ELR (cell line): ENCODE measurements around the gene RALGPS2.
A peak's percentile ranks its signal among the peaks of the same experiment; 100 is the strongest.

Experiments used
- DNase-seq: peaks from one replicate; pipeline ENCODE4 v3.0.0-alpha.2; 2015; ENCODE audit warnings: low read depth

The RALGPS2 gene

DNA sequence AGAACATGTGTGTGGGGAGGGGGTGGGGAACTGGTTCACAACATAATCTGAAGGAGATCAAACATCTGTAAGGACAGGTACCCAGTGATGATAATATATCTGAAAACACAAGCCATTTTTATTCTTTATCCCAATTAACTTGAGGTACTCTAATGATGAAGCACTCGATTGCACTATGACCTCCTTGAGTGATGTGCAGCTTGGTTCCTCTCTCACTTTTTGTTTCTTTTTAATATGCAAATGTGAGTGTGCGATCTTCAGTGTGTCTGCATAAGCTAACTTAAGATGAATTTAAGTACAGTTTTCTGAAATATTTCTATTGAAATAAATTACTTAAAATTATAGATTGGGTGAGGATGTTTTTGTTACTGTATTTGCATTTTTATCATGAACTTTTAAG lies 196.5 kb downstream of the RALGPS2 start:
- DNase-seq: no peak

DNA sequence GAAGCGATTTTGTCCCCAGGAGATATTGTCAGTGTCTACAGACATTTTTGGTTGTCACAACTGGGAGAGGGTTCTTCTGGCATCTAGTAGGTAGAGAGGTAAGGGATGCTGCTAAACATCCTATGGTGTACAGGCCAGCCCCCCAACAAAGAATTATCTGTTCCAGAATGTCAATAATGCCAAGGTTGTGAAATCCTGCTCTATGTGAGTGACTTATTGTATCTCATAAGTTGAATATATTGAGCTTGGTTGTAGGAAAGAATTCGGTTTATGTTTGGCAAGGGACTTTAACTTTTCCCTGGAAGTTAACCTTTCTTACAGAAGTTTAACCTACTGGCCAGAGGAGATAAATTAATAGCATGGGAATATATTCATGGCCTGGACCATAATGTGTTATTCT lies 198.5 kb downstream of the RALGPS2 start:
- no peak for DNase-seq

DNA sequence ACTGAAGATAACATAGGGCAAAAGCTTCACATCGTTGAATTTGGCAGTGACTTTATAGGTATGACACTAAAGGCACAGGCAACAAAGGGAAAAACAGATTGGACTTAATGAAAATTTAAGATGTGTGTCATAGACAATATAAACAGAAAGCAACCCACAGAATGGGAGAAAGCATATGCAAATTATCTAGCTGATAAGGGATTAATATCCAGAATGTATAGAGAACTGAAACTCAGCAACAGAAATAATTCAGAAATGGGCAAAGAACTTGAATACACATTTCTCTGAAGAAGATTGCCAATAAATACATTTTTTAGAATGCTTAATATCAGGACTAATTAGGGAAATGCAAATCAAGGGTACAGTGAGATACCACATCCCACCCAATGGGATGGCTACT lies 201.0 kb downstream of the RALGPS2 start:
- DNase-seq: no peak

DNA sequence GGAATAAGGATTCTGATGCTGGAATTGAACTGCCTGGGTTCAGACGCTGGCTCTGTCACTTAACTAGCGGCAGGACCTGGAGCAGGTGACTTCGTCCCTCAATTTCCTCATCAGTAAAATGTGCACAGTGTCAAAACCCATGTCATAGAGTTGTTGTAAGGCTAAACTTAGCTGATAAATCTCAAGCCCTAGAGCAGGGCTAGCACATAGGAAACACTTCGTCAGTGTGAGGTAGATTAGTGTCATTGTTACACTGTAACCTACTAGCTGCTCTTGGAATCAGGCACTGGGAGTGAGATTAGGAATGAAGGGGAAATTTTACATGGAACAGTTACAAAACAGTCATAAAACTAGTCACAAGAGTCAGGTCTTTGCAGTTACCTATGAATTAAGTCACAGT lies 202.0 kb downstream of the RALGPS2 start:
- DNase-seq: no peak

DNA sequence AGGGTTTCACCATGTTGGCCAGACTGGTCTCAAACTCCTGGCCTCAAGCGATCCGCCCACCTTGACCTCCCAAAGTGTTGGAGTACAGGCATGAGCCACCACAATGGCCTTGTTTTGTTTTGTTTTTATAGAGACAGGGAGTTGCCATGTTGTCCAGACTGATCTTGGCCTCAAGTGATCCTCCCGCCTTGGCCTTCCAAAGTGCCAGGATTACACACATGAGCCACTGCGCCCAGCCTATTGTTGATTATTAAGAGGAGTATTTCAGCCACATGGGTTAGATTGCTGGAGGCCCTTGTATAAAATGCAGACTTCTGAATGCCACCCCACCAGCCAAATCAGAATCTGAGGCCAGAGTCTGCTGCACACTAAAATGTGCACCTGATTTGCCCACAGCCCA lies 203.0 kb downstream of the RALGPS2 start:
- no peak for DNase-seq

DNA sequence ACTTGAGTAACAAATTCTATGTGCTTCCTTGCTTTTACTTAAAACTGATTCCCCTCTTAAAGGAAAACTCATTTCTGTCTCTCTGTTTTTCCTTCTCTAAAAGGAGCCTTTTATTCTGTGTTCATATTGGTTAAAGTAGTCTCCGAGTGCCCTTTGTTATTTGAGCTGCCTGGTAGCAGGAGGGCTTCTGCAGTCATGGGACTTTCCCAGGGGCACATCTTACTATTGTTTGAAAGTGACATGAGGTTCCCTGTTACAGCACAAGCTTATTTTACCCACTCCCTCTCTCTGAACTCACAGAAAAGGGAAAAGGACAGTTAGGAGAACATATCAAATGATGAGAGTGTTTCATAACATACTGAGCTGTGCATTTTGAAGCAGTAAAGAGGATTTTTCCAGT lies 203.9 kb downstream of the RALGPS2 start:
- DNase-seq: no peak

DNA sequence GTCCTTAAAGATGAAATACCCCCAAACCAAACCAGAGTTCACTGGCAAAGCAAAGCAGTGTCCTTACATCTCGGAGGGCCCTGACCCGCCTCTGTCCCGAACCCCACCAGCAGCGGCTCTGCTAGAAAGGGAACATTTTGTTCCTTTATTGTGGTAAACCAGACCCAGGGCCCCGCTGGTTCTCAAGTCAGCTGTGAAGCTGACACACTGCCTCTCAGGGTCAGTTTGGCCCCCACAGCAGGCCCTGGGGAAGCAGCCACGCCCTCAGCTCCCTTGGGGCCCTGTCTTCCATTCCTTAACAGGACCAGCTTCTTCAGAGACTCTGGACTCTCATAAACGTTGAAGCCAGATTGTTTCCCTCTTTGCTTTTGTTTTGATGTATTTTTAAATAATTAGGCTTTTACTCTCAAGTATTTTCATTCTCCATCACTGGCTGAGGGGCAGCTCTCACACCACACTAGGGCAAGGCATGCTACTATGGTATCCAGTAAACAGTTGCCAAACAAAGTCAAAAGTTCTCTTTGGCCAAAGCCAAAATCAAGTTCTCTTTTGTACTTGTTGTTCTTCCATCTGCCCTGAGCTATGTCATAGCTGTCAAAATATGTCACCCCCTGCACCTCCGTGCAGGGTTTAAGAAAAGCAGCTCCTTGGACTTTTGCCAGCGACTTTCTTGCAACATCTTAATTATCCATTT lies 207.0 kb downstream of the RALGPS2 start:
- no peak for DNase-seq

DNA sequence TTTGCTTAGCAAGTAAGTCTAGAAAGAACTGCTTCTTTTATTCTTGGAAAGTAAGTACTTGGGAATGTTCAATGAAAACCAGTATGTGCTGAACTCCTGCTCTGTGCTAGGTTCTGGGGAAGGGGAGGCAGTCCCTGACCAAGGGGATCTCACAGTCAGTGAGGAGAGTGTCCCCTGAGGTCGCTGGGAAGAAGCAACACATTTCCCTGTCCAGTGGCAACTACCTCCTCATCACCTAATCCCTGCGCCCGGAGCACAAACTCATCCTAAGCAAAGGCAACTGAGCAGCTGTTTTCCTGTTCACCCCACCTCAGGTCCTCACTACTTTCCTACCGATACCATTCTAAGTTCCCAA lies 207.5 kb downstream of the RALGPS2 start:
- DNase-seq: no peak

DNA sequence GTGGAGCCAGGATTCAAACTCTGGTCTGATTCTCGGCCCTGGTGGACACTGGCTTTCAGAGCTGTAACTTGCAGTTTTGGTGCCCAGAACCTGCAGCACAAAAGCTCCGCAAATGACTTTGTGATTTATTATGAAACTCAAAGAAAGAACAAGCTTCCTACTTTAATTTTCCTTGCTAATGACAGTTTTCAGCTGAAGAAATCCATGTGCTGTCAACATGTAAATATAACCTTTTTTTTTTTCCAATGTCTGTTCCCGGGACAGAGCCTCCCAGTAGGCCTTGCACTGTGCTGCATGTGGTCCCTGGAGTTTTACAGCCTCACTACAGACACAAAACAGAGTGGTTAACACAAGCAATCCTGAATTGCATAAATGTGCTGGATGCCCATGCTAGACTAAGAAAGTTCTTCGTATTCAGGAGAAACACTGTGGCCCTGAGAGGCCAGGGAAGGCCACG lies 208.1 kb downstream of the RALGPS2 start:
- no peak for DNase-seq

DNA sequence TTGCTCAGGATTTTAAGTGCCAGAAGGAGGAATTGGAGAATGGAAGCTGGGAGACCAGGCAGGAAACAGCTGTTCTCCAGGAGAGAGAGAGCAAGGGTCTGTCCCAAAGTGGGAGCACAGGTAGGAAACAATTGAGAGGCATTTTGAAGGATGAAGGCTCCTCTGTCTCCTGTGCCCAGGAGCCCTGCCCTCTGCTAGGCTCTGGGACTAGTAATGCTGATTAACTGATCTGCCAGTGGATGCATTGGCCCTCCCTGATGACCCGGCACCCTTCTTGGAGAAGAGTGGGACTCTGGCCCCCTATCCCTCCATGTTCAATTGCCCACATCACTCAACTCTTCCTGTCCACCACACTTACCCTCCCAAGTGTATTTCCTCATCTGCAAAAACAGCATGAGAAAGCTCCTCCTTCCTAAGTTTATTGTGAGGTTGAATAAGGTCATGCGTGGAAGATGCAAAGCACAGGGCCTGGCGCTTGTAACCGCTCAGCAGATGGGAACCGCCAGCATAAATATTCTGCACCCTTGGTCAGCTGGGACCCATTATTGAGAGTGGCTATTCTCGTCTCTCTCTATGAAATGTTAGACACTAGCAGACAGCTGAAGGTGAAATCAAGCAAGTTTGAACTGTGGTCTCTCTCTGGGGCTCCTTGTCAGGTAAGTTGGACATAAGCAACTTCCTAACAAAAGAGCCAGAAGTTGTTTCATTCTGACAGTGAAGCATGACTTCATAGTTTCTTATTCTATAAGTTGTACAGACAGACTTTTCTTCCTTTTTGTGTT lies 208.9 kb downstream of the RALGPS2 start:
- no peak for DNase-seq

DNA sequence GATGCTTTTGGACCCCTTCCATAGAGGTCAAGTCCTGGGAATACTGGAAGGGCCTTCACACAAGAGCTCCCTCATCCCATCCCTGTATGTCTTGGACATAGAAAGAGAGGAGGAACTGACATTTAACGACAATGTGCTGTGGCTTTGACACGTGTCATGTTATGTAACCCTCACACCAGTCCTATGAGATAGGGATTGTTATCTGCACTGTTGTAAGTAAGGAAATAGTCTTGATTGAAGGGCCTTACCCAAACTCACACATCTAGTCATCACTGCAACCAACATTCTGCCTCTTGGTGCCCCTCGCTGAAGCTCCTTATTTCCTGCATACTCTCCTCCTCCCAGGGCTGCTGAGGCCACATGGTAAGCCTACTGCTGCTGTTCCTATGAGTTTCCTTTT lies 209.5 kb downstream of the RALGPS2 start:
- DNase-seq: no peak

DNA sequence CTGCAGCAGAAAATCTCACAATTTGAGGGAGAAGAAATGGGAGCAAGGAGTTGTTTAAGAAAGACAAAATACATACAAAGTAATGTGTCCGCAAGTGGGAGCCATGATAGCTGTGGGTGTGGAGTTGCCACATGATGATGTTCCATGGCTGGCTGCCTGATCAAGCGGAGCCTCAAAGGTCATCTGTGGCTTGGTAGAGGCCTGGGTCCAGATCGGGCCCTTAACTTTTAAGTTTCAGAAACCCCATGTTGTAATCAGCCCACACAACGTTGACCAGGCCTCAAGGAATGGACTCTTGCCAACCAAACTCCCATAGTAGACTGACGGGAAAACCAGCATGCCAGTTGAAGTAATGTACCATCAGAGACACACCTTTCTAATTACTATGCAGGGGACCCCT lies 210.6 kb downstream of the RALGPS2 start:
- no peak for DNase-seq

DNA sequence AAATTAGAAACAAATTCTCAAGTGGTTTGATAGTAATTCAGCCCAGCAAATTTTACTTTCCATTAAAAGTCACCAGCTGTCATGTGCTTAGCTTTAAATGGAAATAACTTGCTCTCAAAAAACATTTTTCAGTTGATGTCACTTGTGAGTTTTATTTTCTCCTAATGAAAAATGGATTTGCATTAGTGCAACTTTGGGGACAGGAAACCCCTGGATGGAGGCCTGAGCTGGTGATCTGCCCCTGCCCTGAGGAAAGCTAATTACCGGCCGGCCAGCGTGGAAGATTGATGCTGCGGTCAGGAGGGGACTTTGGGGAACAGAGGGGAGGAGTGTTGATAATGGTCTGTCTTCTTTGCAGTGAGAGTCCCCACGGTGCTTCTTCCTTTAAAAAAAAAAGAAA lies 212.7 kb downstream of the RALGPS2 start:
- DNase-seq: no peak

DNA sequence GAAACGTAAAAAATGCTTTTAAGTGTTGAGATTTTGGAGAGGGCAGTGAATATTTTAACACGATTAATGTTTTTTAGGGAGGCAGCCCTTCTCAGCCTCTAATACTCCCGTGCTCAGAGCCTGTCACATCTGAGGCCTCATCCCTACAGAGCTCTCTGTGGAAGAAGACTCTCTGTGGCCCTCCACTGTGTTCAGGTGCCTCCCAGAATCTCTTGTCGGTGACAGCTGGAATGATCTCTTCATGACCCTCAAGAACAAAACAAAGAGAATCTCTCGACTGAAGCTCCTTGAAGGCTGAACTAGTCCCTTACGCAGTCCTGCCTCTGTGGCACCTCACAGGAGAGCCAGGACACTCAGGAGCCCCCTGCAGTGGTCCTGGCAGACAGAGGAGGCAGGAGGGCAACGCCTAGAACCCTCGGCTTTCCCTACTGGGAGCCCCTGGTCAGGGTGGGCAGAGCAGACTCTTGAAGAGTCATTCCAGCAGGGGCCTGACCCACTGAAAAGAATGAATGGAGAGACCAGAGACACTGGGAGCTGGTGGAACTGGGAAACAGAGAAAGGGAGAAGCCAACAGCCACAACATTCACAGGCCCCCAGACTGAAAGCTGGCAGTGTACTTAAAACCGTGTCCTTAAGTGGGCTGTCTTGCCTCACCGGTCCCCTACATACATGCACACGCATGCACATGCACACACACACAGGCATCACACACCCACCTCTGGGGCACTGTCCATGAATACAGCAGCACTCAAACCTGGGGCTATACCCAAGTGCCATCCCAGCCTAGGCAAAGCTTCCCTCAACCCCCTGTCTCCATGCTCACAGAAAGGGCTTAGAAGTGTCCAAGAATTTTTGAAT lies 213.3 kb downstream of the RALGPS2 start:
- no peak for DNase-seq

DNA sequence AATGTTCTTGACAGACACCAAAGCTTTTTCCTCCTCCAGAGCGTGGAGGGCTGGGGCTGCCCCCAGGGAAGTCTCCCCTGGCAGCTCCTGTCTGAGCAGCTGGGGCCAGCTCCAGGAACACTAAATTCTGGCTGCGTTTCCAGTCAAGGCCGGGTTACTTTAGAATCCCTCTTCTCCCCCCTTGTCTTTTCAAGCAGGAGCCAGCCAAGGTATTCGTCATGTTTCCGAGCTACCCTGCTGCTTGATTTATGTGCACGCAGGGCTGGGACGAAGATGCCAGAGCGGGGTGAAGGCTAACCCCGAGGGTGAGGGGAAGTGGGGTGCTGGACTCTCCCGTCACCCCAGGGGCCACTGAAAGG lies 213.9 kb downstream of the RALGPS2 start:
- no peak for DNase-seq

DNA sequence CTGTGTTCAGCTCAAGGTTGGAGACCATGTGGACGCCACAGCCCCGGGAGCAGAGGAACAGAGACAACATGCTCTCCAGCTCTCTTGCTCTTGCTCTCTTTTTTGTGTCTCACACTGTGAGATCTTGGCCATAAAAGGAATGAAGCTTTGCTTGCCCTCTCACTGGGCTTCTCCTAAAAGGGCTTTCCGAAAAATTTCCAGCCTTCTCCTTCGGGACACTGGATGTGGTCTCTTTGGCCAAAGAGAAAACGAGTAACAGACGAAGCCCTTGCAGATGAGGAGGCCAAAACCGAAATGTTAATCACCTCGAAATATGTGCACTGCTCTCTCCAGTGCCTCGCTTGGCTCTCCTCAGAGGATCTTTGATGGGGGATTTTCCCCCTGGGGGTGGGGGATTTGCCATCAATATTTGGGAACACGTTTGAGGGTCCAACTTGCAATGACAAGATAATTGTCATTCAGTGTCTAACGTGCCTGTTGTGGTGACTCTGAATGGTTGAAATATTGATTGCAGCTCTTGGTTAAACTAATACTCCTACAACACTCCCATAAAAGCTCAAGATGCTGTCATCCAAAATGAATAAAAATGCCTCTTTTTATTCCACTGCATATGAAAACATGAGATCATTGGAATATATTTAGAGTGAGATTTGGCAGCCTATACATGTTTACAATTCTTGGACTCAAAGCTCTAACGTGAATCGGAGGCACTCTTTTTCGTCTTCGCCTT lies 214.5 kb downstream of the RALGPS2 start:
- DNase-seq: no peak

DNA sequence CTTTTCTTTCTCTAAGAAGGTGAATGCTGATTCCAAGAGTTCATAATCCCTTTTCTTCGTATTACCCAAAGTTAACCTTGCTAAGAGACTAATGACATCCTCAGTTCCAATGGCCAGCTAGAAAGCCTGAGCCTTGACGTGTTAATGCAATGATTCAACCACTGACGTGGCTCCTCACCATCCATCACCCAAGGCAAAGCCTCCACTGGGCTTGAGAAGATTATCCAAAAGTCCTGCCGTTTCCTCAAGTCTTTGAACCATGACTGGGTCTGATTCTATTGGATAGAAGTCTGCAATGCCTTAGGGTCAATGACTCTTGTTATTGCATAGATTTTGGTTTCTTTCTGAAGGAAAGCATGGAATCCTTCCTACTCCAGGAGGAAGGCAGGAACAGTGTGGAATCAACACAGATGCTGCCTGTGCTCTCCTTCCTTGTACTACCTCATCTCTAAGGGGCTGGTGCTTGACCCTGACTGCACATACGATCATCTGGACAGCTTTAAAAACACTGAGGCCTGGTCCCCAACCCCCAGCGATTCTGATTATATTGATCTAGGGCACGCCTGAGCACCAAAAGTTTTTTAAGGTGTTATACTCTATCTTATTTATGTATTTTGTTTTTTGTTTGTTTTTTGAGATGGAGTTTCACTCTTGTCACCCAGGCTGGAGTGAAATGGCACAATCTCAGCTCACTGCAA lies 215.2 kb downstream of the RALGPS2 start:
- no peak for DNase-seq

DNA sequence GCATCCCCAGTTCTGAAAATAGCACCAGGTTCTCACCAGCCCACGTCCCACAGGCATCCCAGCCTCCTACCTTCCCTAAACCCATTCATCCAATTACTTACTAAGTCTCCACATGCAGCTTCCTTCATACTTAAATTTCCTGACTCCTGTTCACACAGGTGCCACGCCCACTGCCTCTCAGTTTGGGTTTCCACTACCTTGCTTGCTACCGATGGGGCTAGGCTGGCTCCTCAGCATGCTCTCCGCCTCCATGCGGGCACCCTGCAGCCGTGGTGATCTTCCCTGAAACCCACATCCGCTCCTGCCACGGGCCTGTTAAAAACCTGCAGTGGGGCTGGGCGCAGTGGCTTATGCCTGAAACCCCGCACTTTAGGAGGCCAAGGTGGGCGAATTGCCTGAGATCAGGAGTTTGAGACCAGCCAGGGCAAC lies 216.2 kb downstream of the RALGPS2 start:
- no peak for DNase-seq

DNA sequence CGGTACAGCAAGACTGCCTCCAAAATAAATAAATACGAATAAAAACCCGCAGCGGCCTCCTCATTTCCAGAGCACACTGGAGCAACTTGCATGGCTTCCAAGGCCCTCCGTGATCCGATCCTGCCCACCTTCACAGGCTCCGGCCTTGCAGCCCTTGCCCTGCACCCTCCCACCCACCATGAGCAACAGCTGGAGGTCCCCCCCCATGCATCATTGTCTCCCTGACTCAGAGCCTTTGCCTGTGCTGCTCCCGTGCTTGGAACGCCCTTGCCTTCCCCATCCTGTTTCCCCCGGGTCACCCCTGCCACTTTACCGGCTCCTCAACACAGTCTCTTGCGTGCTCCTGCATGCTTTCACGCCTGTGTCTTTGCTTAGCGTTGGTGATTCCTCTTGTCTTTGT lies 216.8 kb downstream of the RALGPS2 start:
- DNase-seq: no peak

DNA sequence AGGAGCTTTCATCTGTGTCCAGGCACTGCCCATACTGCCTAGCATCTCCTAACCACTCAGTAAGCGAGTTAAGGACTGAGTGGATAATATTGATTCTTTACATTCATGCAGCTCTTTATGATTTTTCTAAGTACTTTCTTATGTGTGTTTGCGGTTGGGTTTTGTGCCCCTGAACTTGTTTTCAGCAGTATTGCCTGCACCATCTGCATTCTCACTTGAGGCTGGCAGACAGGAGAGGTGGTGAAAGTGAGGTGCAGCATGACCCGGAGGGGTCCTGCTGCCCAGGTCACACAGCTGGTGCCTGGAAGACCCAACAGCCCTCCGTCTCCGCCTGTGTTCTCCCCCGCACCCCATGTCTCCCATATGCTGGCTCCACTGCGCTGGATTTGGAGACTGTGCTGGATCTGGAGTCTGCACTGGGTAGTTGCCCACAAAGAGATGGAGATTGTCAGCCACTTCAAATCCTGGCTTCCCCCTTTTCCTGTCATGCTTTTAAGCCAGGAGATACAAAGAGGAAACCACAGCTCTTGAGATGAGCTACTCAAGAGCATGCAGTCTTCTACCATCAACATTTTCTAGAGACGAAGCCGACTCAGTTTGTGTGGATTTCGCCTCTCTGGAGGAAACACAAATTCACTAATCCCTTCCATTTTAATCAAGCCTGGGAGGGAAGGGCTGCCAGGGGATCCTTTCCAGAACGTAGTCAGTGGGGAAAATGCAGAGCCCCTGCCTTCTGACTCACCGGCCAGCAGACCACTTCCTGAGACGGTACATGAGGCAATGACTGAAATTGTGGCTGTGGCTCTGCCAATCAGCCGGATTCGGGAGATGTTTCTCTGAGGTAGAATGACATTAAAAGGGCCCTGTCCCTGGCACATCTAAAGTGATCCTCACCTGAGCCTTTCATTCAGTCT lies 217.5 kb downstream of the RALGPS2 start:
- DNase-seq: peak; percentile 62

DNA sequence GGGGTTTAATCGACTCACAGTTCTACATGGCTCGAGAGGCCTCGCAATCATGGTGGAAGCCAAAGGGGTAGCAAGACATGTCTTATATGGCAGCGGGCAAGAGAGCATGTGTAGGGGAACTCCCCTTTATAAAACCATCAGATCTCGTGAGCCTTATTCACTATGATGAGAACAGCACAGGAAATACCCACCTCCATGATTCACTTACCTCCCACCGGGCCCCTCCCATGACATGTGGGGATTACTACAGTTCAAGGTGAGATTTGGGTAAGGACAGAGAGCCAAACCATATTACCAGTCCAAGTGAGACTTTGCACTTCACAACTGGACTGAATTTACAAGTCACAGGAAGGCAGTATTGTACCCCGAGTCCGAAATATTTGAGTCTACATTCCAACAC lies 219.7 kb downstream of the RALGPS2 start:
- no peak for DNase-seq
